GM23338 (cell line): ENCODE results near the gene HOXD8. TPM values are rescaled to one million over a fixed set of nuclear protein-coding genes. Genes with fewer than 3 reads are reported as not detected.

Experiments
- ATAC-seq: fragments of 200-7000 bp; cut with Tn5 transposase; 3 replicates; pipeline ENCODE4 v1.9.1; 2020
- DNase-seq: peaks from one replicate; pipeline ENCODE4 v3.0.0-alpha.2; 2015; ENCODE audit warnings: low spot score
- H2AFZ ChIP-seq: fragments of 200-600 bp; sonication (generic); 2 replicates; pipeline ENCODE4 v1.8.0; 2016; ENCODE audit warnings: antibody characterized with exemption, mild to moderate bottlenecking, moderate library complexity
- H3F3A ChIP-seq: fragments of 200-600 bp; sonication (generic); replicated peaks from 2 replicates; pipeline ENCODE4 v1.8.0; 2017; ENCODE audit warnings: antibody characterized with exemption, mixed run types, low read depth
- H3K27ac ChIP-seq: fragments of 200-600 bp; sonication (generic); 2 replicates; pipeline ENCODE4 v1.6.1; 2016; ENCODE audit warnings: low read depth
- H3K27me3 ChIP-seq: fragments of 200-600 bp; sonication (generic); 2 replicates; pipeline ENCODE4 v1.8.0; 2016; ENCODE audit warnings: mild to moderate bottlenecking, mixed run types, moderate library complexity; ENCODE audit not compliant: insufficient read depth
- H3K36me3 ChIP-seq: fragments of 200-600 bp; sonication (generic); 2 replicates; pipeline ENCODE4 v1.8.0; 2016; ENCODE audit warnings: mild to moderate bottlenecking; ENCODE audit not compliant: insufficient read depth
- H3K4me1 ChIP-seq: fragments of 200-600 bp; sonication (generic); 2 replicates; pipeline ENCODE4 v1.8.0; 2016; ENCODE audit warnings: mild to moderate bottlenecking, moderate library complexity; ENCODE audit not compliant: insufficient read depth
- H3K4me2 ChIP-seq: fragments of 200-600 bp; sonication (generic); 2 replicates; pipeline ENCODE4 v1.7.1; 2017; ENCODE audit warnings: mixed run types
- H3K4me3 ChIP-seq: fragments of 200-600 bp; sonication (generic); 2 replicates; pipeline ENCODE4 v1.6.1; 2016; ENCODE audit warnings: mixed run types
- H3K79me2 ChIP-seq: fragments of 200-600 bp; sonication (generic); replicated peaks from 2 replicates; pipeline ENCODE4 v1.8.0; 2017; ENCODE audit warnings: mild to moderate bottlenecking; ENCODE audit not compliant: insufficient read depth
- H3K9me2 ChIP-seq: fragments of 200-600 bp; sonication (generic); 2 replicates; pipeline ENCODE4 v1.8.0; 2017; ENCODE audit not compliant: insufficient read depth
- H4K20me1 ChIP-seq: fragments of 200-600 bp; sonication (generic); replicated peaks from 2 replicates; pipeline ENCODE4 v1.8.0; 2017; ENCODE audit warnings: mild to moderate bottlenecking; ENCODE audit not compliant: insufficient read depth
- H3K27ac Mint-ChIP-seq: 2 replicates; pipeline ENCODE4 v1.8.0; 2020; ENCODE audit warnings: inconsistent platforms, mild to moderate bottlenecking, moderate library complexity, mixed read lengths
- H3K27me3 Mint-ChIP-seq: 3 replicates; pipeline ENCODE4 v1.8.0; 2022; ENCODE audit warnings: low read depth, mild to moderate bottlenecking, moderate library complexity, mixed read lengths, inconsistent platforms; ENCODE audit not compliant: insufficient read depth, poor library complexity
- H3K36me3 Mint-ChIP-seq: 3 replicates; pipeline ENCODE4 v1.8.0; 2021; ENCODE audit warnings: low read depth, mild to moderate bottlenecking, inconsistent platforms, moderate library complexity, mixed read lengths
- H3K4me1 Mint-ChIP-seq: 3 replicates; pipeline ENCODE4 v1.8.0; 2020; ENCODE audit warnings: mild to moderate bottlenecking, inconsistent platforms, mixed read lengths
- H3K4me3 Mint-ChIP-seq: 3 replicates; pipeline ENCODE4 v1.8.0; 2021; ENCODE audit warnings: moderate library complexity, mild to moderate bottlenecking, inconsistent platforms, mixed read lengths
- H3K9me3 Mint-ChIP-seq: 3 replicates; pipeline ENCODE4 v1.8.0; 2020; ENCODE audit warnings: moderate library complexity, mild to moderate bottlenecking, inconsistent platforms, mixed read lengths
- CREB1 ChIP-seq: fragments of 250-450 bp; sonication (Bioruptor Pico); IDR thresholded peaks from 2 replicates; pipeline ENCODE4 v1.5.0; 2020; ENCODE audit warnings: low read depth, mild to moderate bottlenecking, moderate library complexity
- EZH2 ChIP-seq: fragments of 200-600 bp; sonication (generic); IDR thresholded peaks from one replicate; pipeline ENCODE4 v1.8.0; 2017; ENCODE audit warnings: antibody characterized with exemption, mild to moderate bottlenecking, low read depth; ENCODE audit not compliant: unreplicated experiment
- EZH2phosphoT487 ChIP-seq: fragments of 200-600 bp; sonication (generic); IDR thresholded peaks from one replicate; pipeline ENCODE4 v1.8.1; 2018; ENCODE audit warnings: antibody characterized with exemption; ENCODE audit not compliant: unreplicated experiment
- REST ChIP-seq: IDR thresholded peaks from one replicate; pipeline ENCODE4 v1.6.1; 2018; ENCODE audit warnings: antibody characterized with exemption; ENCODE audit not compliant: unreplicated experiment
- polyA plus RNA-seq: library from polyadenylated mRNA; unstranded; fragments of >200 nt; fragmentation: Nextera tagmentation; extraction: Ambion mirVana; gene quantifications from 2 replicates; pipeline ENCODE4 v1.2.1, GENCODE V29; 2016
- total RNA-seq: library from RNA; depleted of rRNA; stranded (reverse); fragments of >200 nt; shearing (Covaris generic); gene quantifications from 2 replicates; pipeline ENCODE4 v1.2.3, GENCODE V29; 2014

HOXD8 gene
- total and polyA plus RNA-seq, 2 experiments from 2014 or later = not detected

GRCh38 chr2:176103742-176104315 lies 25.7 kb upstream of the HOXD8 start:
- no peaks in the 10 kb centered on the region; the same call in 1 of the 2 replicates for H3K36me3 ChIP-seq
- no peak overlapping the region for H3K27ac ChIP-seq
- H3K4me2 ChIP-seq = peak overlapping the region; percentile 73
- peak; percentile 45 for DNase-seq
- H3K4me1 Mint-ChIP-seq = peaks cover 33% of the 10 kb centered on the region
- no peaks in the 10 kb centered on the region for H3K9me2 ChIP-seq
- TF ChIP-seq EZH2 (peak; percentile 88), CREB1 (CRISPR knock-in tag) (no peak)
- no peaks in the 10 kb centered on the region for H3K79me2 ChIP-seq
- H3F3A ChIP-seq = peaks cover 27% of the 10 kb centered on the region
- peak overlapping the region; percentile 46 for H3K4me3 ChIP-seq
- H3K27me3 ChIP-seq = peaks cover 99% of the 10 kb centered on the region
- no peak for ATAC-seq
- H3K4me3 Mint-ChIP-seq = peak overlapping the region; percentile 51; the same call in 2 of the 3 replicates
- H3K4me1 ChIP-seq = peaks cover 47% of the 10 kb centered on the region
- H3K36me3 Mint-ChIP-seq = no peaks in the 10 kb centered on the region; the same call in 2 of the 3 replicates
- no peak overlapping the region for H2AFZ ChIP-seq
- H4K20me1 ChIP-seq = peaks cover 35% of the 10 kb centered on the region
- H3K27me3 Mint-ChIP-seq = peaks cover 93% of the 10 kb centered on the region
- H3K27ac Mint-ChIP-seq = no peak overlapping the region
- H3K9me3 Mint-ChIP-seq = peaks cover 4% of the 10 kb centered on the region; the same call in 2 of the 3 replicates

- H4K20me1 ChIP-seq = peaks cover 36% of the 10 kb centered on the region
- Mint-ChIP-seq H3K4me1 (peaks cover 34% of the 10 kb centered on the region), H3K36me3 (no peaks in the 10 kb centered on the region; the same call in 2 of the 3 replicates), H3K27me3 (peaks cover 93% of the 10 kb centered on the region), H3K27ac (no peak overlapping the region), H3K4me3 (peak overlapping the region; percentile 51), H3K9me3 (peaks cover 5% of the 10 kb centered on the region; the same call in 2 of the 3 replicates)
- no peaks in the 10 kb centered on the region for H3K79me2 ChIP-seq
- H3K36me3 ChIP-seq = no peaks in the 10 kb centered on the region; the same call in 1 of the 2 replicates
- H3K27ac ChIP-seq = no peak overlapping the region
- H3K9me2 ChIP-seq = no peaks in the 10 kb centered on the region
- H3K27me3 ChIP-seq = peaks cover 99% of the 10 kb centered on the region
- peak overlapping the region; percentile 46 for H3K4me3 ChIP-seq
- H3K4me1 ChIP-seq = peaks cover 49% of the 10 kb centered on the region
- ATAC-seq (peak; percentile 1; the same call in 1 of the 3 replicates), DNase-seq (peak; percentile 55)
- TF ChIP-seq REST (no peak), EZH2 (peak; percentile 92), EZH2phosphoT487 (peak; percentile 92)
- no peak overlapping the region; the same call in 1 of the 2 replicates for H2AFZ ChIP-seq
- peaks cover 29% of the 10 kb centered on the region for H3F3A ChIP-seq
- peak overlapping the region; percentile 73 for H3K4me2 ChIP-seq
Observed at GRCh38 chr2:176104316-176105077, 25.0 kb upstream of the HOXD8 start.
